Stimulated activated CD4-positive, alpha-beta T cell treated with anti-CD3 and anti-CD28 coated beads, Interleukin-4, amount 100 ng/mL, for 4 hours (primary cell): Measurements from ENCODE around the gene ITGB6.
"Not testable (repeated sequence)": the region's sequence is repeated elsewhere in the genome, so short reads cannot be mapped to it uniquely, and the experiment has no call there.

Experiments used
- DNase-seq, 2 experiments: peaks; one replicate each; pipeline ENCODE4 v3.0.0-alpha.2; 2020

Gene ITGB6

DNA sequence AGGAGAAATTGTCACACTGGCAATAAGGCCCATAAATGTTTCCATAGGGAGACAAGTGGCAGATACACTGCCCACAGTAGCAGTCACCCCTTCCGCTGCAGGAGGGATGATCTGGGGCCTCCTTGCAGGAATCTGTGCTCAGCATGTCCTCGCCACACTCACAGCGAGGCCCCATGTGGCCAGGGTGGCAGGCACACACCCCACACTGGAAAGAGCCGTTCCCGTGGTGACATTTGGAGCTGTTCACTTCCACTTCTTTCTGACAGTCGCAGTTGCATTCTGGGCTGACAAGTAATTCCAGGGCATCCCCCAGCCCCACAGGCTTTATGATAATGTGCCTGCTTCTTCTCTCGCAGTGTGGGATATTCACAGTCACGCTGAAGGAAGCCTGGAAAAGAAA, 62.6 kb downstream of the ITGB6 start:
- no peak for DNase-seq

GRCh38 chr2:160132761-160133160, 67.3 kb downstream of the ITGB6 start:
- no peak for DNase-seq

GRCh38 chr2:160126756-160127155, 73.3 kb downstream of the ITGB6 start:
- no peak for DNase-seq

DNA sequence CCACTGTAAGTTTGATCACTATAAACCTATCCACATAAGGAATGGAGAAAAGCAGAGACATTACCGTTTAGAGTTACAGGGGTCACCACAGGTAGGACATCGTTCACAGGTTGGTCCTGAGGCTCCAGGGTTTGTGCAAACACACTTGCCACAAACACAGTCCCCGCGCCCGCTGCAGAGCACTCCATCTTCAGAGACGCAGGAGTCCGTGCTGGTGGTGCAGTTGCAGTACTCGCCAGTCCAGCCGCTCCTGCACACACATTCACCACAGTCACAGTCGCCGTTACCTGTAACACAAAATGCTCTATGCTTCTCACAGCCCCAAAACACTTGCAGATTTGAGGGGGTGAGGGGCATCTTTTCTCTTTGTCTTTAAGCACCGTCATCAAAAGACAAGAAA, 73.8 kb downstream of the ITGB6 start:
- DNase-seq = no peak

DNA sequence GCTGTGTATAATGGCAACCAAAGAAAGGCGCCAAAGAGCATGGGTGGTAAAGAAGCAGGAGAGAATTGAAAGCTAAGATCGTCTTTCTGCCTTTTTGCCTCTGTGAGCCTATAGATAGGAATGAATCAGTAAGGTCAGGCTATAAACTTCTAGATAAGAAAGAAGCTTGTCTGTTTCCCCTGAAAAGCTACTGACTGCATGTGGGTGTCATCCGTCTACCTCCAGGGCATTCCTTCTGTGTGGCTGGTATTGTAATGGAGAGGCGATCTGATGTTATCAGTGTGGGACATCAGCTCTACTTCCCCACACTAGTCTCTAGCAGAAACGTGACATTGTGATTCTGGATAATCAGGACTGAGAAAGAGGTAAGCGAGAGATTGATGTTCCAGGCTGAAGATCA, 74.2 kb downstream of the ITGB6 start:
- no peak for DNase-seq

DNA sequence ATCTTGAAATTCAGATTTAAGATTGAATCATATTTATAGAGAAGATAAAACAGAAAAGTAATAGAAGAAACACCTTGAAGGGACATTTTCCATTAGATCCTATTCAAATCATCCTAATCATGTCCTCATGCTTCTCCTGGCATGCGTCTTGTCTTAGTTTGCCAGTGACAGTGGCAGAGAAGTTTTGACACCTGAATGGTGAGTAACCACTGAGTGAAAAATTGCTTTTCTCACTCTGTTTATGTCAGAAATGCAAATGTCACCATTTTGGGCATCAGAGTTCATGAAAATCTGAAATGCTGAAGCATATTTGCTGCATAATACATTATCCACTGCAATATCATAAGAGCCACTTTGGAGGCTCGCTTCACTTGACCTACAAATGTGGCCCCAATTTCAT, 74.7 kb downstream of the ITGB6 start:
- DNase-seq = no peak

DNA sequence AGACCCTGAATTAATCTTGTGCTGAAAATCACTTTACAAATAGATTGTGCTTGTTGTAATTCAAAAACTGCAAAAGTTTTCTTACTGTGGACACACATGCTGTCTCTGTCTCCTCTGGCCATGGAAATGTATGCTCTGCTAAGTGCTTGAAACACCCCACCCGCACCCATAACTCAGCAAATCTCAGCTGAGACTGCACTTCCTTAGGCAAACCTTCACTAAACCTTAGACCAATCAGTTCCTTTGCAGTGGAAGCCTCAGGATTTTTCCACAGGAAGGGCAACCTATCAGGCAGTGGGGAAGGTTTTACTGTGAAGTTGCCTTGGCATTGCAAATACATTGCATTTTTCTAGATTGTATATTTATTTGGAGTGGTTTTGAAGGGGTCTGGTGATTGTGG, 75.5 kb downstream of the ITGB6 start:
- DNase-seq = no peak

- not testable (repeated sequence) for DNase-seq
Measured at GRCh38 chr2:160114721-160115120, 85.4 kb downstream of the ITGB6 start.

DNA sequence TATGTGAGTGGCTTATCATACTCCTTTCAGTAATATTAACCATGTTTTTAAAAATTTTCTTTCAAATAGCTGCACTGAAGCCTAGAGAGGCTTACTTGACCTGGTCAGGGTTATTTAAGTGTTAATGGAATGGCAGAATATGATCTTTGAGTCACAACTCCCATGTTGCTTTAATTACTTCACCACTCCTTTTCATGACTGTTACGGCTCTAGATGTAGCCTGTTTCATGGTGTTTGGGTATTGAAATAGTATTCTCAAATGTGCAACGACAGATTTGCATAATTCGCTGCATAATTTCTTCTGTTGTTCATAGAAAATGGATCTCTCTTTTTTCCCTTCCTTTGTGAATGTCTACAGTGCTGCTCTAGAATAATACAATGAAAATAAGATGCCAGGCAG, 86.1 kb downstream of the ITGB6 start:
- DNase-seq = no peak

DNA sequence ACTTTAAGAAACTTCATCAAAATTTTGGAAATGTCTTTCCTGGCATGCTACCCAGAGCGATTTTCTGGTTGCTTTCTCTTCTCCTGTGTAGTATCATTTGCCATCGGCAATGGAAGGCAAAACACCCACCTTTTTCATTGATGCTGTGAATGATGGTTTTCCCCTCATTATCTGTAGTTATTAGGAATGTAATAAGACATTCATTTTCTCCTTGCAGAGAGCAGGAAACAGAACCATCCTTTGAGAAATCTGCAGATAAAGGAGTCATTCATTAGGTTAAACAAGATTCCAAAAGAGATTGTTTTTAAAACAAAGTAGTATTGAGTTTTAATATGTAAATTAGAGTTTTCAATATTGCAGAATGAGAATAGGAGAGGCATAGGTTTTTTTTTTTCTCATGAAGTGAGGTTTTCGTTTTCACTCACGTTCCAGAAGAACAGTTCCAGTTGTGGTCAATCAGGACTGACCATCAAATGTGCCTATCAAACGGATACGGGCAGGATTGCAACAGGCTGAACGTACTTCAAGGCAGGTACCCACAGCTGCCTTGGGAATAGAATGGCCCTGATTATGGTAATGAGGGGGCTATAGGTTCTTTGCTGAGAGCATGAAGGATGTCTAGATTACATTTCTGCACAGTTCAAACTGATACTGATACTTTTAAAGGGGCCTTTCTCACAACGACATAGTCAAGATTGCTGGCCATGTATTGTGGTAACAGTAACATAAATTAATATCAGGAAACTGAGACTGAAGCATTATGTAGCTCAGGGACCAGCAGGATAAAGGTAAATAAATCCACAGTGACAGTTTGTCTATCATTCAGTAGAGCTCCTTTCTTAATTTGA, 87.9 kb downstream of the ITGB6 start:
- DNase-seq = no peak

- DNase-seq = no peak
Measured at GRCh38 chr2:160110674-160111239, 89.3 kb downstream of the ITGB6 start.

DNA sequence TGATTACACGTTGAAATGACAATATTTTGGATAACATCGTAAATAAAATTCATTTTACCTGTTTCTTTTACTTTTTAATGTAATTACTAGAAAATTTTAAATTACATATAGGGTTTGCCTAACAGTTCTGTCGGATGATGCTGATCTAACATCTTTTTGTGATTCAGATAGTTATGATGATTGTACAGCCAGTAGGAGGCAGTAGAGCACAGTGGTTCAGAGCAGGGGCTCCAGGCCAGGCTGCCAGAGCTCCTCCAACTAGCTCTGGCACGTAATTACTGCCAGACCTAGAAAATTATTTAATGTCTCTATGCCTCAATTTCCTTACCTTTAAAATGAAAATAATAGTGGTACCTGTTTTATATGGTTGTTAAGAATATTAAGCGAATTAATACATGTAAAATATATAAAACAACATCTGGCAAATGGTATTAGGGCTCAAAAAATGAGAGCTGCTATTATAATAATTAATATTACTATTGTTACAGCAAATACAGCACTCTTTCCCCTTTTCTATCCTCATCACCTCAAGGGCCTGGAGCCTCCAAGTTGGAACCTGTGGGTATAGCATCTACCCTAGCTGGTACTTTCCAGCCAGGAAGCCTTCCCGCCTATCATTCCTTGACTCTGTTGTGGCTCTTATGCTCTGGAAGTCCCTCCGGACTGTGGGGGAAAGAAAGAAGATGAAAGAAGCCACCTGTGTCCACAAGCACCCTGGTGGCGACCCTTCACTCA, 90.0 kb downstream of the ITGB6 start:
- DNase-seq = peak; percentile 19 to 36

DNA sequence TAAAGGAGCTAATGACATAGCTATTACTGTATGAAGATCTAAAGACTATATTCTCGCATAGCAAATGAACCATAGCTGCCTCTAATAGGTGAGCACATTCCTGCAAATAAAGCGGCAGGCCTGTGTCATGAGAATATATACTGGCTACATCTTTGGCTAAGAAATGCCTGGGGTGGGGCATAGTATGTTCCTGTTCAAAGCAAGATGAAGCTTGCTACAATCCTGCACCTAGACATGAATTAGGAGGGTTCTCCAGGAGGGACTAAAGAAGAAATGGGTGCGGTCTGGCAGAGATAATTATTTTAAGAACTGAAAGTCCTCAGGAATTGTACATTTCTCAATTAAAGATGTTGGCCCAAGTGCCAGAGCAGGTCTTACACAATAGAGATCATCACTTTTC, 90.8 kb downstream of the ITGB6 start:
- DNase-seq = no peak

- DNase-seq = no peak
Measured at GRCh38 chr2:160108646-160109045, 91.4 kb downstream of the ITGB6 start.

GRCh38 chr2:160105366-160105765, 94.7 kb downstream of the ITGB6 start:
- DNase-seq = no peak

GRCh38 chr2:160104115-160104514, 96.0 kb downstream of the ITGB6 start:
- no peak for DNase-seq

- DNase-seq = no peak
Measured at GRCh38 chr2:160097326-160097725, 102.7 kb downstream of the ITGB6 start.

- no peak for DNase-seq
Measured at GRCh38 chr2:160096409-160096808, 103.7 kb downstream of the ITGB6 start.

DNA sequence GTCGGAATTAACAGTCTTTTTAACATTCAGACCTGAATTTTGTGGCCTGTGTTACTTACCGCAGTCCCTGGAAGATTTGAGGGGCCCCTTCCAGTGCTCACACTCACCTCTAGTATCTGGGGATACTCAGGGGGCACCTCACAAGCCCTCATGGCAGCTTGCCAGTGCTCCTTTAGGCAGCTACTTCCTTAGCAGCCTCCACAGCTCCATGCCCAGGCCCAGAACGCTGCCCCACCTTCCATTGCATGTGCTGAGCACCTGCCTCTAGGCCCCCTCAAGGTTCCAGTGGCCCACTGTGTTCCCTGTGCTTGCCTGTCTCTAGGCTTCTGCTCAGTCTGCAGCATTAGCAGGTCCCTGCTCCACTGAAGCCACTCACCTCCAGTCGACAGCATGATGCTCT, 107.6 kb downstream of the ITGB6 start:
- DNase-seq = no peak

DNA sequence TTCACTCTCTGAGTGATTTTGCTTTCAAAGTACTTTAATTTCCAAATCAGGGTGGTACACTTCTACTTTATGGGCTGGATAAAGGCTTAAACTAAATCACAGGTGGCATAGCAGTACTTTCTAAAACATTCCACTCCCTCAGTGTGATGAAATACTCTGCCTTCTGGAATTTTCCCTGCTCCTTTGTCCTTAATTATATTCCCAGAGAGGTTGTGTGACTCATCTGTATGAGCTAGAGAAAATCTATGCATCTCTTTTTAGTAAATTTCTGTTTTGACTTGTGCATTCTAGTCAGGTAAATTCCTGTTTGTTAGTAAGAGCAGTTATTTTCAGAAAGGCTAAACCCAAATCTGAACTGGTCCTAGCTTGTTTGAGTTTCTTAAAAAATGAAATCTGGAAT, 108.7 kb downstream of the ITGB6 start:
- DNase-seq = no peak

- DNase-seq = no peak
Measured at GRCh38 chr2:160087854-160088745, 112.0 kb downstream of the ITGB6 start.

DNA sequence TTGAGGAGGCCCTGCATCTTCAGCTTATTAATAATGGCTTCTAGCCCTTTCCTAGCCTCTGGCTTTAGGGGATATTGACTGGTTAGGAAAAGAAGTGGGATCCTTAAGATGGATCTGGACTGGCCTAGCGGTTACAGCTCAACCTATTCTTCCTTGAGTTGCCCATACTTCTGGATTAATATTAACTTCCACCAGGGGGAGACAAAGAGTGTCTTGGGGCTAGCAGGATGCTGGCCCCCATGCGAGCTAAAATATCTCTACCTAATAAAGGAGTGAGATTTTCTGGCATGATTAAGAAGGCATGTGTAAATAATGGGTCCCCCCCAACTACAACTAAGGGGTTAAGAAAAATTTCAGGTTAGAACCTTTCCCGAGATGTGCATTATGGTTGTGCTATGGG, 114.4 kb downstream of the ITGB6 start:
- DNase-seq = no peak
